NCI-H82 treated with DMSO at 0.1 percent for 48 hours (cell line): ENCODE measurements around the gene IL17F.
"Not testable (repeated sequence)": the region's sequence is repeated elsewhere in the genome, so short reads cannot be mapped to it uniquely, and the experiment has no call there.

Experiments
- DNase-seq: peaks from one replicate; lab custom pipeline; 2025; ENCODE audit not compliant: unreplicated experiment; lab: John Stamatoyannopoulos, UW

IL17F gene

DNA sequence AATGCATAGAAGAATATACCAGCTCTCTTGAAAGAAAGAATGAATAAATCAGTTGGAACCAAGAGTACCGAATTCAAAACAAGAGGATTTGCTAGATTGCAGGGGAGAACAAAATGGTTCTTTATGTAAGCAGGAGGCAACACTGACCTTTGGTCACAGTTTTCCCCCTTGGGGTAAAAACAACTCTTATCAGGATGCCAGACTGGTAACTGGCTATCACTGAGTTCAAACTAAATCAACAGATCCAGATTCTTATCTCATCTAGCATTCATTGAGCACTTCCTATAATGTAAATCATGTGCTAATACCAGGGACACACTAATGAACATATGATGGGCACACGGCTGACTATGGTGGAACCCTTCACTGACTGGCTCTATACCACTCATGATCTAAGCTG lies 4.8 kb upstream of the IL17F start:
- no peak for DNase-seq

DNA sequence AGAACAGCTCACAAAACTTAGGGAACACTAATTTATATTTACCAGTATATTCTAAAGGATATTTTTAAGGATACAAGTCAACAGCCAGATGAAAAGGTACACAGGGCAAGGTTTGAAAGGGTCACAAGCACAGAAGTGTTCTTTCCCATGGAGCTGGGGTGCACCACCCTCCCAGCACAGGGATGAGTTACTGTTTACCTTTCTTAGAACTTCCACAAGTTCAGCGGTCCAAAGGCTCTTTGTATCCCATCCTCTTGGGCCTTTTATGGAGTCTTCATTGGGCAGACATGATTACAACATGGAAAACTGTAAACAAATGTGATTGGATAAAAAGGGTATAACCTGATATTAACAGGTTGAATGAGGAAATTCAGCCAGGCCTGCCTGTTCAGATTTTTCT lies 1.1 kb upstream of the IL17F start:
- DNase-seq: no peak

DNA sequence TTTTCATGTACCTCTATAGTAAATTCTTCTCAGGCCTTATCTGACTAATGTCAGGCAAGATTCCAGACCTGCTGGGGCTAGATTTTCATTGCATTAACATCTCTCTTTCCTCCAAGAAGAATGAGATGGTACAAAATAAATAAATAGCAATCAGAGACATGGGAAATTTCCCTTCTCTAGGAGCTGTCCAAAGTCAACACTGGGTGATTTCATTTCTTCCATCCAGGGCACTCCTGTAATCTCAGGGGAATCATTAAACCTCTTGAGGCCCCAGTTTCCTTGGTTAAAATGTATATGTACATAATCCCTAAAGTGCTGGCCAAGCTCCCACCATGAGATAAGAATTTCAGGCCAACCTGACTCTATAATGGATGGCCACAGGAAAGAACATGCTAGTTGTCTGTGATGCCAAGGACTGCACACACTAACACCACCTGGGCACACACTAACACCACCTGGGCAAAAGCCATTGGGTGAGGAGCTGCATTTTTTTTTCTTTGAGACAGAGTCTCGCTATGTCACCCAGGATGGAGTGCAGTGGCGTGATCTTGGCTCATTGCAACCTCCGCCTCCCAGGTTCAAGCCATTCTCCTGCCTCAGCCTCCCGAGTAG lies 912 bp downstream of the IL17F start:
- no peak for DNase-seq

DNA sequence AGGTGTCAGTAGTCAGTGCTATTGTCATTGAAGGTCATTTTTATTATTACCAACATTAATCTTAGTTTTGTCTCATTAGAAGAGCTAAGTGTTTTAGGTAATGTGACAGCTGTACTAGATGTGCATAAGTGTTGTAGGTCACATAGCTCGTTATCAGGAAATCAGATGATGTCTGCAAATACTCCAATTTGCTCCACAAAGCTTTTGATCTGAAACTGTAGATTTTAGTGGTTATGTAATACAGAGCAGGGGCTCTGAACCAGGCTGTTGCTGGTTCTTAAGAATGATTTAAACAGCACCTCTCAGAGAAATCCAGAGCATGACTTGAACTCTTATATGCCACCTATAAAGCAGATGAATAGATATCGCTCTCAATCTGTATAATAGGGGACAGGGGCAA lies 2.5 kb downstream of the IL17F start:
- no peak for DNase-seq

DNA sequence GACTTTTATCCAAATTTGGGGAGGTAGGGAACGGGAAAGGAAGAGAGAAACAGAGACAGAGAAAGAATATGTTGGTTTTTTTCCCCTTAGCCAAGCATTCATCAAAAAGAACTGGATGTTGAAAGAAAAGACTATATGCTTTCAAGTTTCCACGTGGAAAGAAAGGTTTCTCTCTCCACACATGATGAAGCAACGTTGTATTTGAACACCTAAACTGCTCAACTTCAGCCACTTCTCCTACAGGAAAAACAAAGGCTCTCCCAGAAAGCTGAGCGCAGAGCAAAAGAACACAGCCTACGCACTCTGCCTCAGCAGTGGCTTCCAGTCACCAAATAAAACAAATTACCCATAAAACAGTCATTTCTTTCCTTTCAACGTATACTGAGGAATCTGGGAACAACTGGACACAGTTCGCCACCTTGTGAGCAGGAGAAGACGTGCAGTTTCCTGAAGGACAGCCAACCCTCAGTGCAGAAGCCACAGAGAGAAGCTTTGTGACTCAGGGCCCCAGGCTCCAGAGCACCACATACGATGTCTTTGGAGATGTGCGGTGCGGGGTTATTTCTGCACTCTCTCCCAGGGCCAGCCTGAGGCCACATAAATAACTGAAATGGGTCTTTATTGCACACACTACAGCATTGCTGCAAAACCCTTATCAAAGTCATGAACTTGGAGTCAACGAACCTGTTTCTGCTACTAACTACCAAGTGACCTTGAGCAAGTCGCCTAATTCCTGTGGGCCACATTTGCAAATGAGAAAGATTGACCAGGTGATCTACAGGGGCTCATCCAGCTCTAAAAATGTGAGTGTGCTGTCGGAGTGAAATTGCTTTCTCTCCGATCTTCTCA lies 10.1 kb downstream of the IL17F start:
- peak; percentile 14 for DNase-seq

DNA sequence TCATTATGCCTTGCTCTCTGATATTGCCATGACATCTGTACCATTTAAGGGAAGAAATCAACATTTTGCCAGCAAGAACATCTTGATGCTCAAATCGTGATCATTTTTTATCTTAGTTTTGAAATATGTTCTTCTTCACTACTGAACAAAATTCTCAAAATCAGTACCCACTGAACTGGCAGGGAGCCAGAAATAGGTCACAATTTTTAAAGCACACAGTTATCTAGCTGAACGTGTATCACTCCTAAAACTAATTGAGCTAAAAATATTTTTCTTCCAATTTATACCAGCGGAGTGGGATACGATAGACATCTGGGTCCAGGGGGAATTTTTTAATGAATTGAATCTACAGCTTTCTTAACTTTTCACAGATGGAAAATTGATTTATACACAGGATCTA lies 11.3 kb downstream of the IL17F start:
- DNase-seq: no peak

DNA sequence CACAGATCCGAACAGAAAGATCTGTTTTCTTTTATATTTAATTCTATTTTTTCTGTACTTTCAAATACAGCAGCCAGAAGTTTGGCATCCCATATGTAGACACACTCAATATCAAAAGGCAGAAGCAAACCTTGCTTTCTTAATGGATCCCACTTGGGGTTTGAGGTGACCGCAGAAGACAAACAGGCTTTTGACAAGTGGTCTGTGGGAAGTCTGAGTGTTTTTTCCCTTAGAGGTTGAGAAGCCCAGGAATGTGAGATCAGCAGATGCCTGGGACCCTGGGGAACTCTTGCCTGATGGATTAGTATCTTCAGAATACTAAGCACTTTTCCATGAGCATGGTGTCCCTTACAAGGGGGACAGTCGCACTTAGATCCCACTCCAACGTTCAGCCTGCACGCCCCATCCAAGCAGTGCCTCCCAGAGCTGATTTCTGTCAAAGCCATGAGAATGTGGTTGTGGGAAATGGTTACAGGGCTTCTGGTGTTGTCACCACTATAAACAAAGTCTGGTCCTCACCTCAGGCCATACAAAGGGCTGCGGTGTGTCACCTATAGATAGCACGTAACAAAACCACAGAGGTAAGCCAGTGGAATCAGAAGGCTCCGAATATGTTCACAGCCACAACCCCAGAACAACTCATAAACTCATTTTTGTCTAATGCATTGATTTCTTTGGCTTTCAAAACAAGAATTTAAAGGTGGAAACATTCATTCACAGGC lies 12.7 kb downstream of the IL17F start:
- no peak for DNase-seq

DNA sequence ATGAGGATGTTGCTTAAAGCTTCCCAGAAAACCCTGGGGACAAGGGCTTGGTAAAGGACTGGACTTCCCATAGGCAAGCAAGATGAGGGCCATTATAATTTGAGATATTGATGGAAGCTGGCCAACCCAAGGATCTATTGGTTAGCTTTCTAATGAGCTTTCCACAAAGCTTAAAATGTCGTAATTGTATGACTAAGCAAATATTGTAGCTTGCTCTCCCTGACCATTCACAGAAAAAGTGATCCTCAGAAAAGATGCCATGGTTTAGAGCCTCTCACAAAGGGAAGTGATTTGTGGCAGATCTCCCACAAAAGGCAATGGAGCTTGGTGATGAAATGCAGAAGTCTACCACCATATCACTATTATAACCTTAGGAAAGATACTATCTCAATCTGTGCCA lies 13.6 kb downstream of the IL17F start:
- no peak for DNase-seq

DNA sequence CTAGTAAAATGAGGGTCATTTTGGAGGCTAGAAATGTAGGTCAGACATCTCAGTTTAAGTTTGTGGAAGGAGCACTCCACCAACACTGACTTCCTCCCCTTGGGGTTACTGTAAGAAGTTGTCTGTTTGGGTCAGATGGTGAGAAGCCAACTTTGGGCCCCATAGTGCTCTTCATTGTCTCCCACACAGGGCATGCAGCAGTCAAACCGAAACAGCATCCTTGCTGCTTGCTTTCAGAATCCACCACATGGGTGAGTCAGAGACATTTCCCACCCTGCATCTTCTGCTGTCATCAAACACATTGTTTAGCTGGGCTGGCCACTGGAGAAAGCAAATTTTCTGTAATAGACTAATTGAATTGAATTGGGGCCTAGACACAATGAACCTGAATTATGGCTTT lies 16.8 kb downstream of the IL17F start:
- DNase-seq: no peak

DNA sequence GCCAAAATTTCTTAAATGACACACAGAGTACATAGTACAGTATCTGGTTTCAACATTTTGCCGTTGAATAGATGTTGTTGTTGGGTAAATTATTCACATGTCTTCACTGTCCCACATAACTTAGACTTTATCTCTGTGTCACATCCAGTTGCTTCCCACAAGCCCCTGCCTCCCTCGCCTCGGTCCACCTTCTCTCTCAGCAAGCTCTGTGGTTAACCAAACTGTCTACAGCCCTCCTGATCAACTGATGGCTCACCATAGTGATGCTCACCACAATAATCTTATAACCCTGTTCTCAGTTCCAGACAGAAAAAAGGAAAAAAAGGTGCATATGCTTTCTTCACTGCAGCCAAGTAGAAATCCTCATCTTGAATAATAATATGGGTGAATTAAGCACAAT lies 23.0 kb downstream of the IL17F start:
- no peak for DNase-seq

DNA sequence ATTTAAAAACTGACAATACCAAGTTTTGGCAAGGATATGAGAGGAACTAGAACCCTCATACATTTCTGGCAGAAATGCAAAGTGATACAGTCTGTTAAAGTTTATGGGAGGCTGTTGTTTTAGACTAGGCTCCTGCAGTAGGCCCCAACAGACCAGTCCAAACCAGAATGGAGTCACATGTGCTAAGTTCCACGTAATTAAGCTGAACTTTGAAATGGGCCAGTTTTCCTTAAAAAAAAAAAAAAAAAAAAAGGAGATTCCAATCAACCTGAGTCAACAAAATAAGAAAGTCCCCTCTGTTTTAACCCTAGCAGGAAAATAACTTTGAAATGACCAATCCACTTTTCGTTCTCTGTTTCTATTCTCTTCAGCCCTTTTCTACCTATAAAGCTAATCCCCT lies 26.5 kb downstream of the IL17F start:
- no peak for DNase-seq

DNA sequence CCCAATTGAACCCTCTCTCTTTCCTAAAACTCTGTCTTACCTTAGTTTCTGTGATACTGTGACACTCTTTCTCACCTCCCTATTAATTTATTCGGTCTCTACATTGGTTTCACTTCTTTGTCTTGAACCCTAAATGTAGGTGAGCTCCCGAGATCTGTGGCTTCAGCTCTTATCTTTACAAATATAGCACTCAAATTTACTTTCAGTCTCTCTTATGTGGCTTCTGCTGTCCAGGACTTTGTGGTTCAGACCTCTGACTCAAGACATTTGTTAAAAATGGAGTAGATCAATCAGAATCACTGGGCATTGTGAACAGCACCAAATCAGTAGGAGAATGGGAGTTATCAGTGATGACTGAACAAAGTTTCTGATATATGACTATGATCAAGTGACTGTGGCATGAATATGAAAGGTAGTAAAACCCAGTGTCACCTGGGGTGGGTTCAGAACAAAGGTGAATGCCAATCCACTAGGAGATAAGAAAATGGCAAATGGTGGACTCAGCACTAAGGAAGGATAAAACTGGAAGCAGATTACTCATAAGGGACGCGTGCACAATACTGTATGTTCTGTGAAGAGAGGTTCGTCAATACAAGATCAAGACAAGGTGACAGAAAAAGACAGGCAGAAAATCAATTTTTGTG lies 27.2 kb downstream of the IL17F start:
- no peak for DNase-seq

DNA sequence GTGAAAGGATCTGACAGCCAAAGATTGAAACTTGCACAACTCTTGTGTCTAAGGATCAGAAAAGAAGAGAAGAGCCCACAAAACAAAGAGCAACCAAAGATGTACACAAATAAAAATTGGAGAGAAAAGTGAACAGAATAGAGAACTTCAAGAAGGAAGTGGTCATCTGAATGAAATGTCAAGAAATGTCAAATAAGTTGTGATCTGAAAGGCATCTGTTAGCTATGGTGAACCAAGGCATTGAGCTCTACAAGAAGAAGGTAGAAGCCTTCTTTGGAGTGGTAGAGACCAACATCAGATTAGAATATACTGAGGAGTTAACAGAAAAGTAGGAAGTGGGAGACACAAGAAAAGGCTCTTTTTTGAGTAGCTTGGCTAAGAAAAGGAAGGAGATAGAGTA lies 28.5 kb downstream of the IL17F start:
- no peak for DNase-seq

DNA sequence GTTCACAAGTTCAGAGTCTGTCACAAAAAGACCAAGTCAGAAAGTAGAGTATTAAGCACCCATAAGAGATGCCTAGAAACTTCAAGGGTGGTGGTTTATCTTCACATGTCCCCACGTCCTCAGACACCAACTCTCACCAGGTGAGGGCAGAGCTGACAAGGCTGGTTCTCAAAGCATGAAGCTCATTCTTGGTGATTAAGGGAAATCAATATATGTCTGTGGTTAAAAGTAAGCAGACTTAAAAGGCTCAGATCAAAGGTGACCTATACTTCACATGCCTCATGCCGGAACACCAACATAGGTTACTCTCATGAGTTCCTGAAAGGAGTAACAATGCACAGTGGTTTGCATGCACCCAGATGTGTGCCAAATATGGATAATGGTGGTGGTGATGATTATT lies 31.2 kb downstream of the IL17F start:
- no peak for DNase-seq

DNA sequence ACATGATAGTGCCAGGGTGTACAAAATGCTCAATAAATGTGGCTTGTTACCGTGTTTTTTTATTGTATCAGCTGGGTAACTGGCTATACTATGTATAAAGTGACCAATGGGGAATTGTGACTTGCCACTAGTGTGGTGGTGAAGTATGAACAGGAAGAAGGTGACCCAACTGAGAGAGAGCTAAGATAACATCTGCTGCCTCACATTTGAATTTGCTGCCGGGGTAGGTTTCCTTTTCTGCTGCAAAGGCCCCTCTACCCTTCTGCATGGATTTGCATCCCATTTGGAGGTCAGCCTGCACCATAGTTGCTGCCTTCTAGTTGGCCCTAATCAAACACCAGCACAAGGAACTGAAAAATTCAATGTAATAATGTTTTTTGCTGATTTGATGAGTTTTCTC lies 34.1 kb downstream of the IL17F start:
- no peak for DNase-seq

DNA sequence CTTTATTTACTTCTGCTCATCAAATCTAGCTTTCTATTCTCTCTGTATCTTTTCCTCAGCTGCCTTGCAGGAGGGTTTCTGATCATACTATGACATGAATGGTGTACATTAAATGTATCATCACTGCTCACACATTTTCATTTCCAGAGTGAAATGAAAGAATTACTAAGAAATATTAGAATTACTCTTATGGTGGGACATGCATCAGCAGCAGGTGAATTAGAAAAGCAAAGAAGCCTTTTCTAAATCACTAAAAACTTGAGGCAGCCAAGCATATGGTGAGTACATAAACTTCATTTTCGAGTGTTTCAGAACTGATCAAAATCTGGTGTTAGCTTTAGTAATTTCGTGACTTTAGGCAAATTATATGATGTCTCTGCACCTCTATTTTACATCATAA lies 34.5 kb downstream of the IL17F start:
- DNase-seq: no peak

DNA sequence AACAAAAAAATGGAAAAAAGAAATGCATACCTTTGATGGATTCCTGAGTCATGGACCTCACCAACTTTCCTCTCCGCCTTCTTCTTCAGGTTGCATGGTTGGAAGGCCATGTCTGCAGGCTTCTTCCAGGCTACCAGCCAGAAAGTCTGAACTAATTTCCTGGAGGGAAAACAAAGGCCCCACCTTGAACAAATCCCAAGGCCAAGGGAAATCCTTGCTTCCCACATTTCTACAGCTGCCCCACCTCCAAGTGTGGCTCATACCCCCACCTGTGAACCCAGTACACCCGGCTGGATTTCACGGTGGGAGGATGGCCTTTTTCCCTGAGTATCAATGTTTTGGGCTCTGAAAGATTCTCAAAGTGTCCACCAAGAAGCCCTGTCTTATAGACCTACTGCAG lies 35.7 kb downstream of the IL17F start:
- DNase-seq: no peak

DNA sequence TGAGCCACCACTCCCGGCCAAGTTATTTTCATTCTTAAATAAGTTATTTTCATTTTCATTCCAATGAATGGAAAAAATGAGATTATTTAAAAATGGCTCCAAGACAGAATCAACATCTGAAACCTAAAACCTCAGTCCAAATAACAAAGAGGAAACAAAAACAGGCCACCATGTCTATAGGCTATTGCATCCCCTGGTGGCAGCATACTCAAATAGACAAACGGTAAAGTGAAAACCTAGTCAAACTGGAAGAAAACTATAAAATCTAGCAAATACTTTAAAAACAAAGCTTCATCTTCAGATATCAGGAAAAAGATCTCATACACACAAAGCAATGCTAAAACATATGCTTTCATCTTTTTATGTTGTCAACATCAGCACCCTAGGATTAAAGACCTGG lies 37.2 kb downstream of the IL17F start:
- DNase-seq: no peak

DNA sequence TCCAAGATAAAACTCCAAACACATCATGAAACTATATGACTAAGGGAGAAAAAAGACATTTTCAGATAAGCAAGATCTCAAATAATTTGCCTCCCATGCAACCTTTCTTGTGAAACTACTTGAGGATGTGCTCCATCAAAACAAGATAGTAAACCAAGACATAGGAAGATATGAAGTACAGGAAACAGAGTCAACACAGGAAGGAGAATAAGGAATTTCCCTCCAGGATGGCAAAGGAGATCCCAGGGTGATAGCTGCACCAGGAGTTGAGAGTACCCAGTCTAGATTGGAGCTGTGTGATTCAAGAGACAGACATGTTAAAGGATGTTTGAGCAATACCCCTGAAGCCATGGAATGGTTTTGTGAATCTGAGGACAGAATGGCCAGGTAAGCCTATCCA lies 42.8 kb downstream of the IL17F start:
- no peak for DNase-seq

DNA sequence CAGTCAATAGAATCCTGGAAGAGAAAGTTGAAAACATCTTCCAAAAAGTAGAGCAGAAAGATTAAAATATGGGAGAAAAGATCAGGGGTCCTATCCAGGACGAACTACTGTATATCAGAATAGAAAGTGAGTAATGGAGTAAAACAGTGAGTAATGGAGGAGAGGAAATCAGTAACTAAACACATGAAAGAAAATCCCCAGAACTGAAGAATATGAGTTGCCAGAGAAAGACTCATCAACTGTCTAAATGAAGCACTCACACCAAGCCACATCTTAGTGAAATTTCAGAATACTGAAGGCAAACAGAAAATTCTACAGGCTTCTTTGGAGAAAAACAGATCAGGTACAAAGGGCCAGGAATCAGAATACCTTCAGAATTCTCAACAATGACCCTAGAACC lies 43.3 kb downstream of the IL17F start:
- DNase-seq: no peak

DNA sequence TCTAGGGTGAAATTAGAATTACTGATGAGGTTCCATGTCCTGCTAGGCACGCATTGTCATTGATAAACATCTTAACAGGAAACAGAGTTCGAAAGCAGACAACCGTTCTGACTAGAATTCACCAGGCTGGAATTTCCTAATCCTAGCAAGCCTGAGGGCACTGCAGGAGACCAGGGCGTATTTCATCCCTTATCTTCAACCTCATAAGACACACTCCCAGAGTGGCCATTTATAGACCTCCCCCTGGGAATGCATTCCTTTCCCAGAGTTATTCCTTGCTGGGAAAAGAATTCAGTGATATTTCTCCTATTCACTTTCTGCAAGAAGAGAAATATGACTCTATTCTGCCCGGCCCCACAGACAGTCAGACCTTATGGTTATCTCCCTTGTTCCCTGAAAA lies 44.2 kb downstream of the IL17F start:
- DNase-seq: not testable (repeated sequence)

DNA sequence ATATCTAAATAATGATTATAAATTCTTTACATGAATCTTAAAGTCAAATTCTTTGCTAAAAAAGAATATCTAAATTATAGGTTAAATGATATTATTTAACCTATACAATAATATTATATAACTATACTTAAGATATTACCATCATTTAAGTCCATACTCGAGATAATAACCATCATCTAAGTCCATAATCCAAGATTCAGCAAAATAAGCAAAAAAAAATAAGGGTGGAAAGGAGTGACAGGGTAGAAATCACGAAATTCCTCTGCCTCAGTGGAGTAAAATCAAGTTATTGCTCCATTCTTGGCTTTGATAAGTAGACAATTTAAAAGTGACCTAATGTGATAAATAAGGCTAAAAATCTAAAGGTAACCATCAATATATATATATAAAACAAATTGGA lies 48.4 kb downstream of the IL17F start:
- DNase-seq: no peak
